HCT116 (cell line): ENCODE results near the gene TMEM222.

ENCODE experiments used
- MAX ChIP-seq: IDR thresholded peaks from 2 replicates; pipeline ENCODE4 v1.6.1; 2012
- TCF7L2 ChIP-seq: IDR thresholded peaks from 2 replicates; pipeline ENCODE4 v1.7.0; 2011; ENCODE audit warnings: borderline replicate concordance, inconsistent platforms; ENCODE audit not compliant: insufficient read depth, insufficient read length; ENCODE audit errors: extremely low read depth

GRCh38 chr1:27314169-27314568 lies 7.8 kb upstream of the TMEM222 start:
- TF ChIP-seq MAX (no peak), TCF7L2 (no peak)
